Keratinocyte (primary cell): ENCODE results near the gene LYRM7.

ENCODE experiments used
- CTCF ChIP-seq, 3 experiments: IDR thresholded peaks in 1 of 3; conservative IDR thresholded peaks in 1 of 3; optimal IDR thresholded peaks in 1 of 3; 2 replicates in 2 of 3; 3 replicates in 1 of 3; pipeline versions ENCODE3 to v1.5.1; 2011; ENCODE audit warnings: low read length in 3 of 3, mild to moderate bottlenecking in 3 of 3, moderate library complexity in 2 of 3, control low read depth in 1 of 3, inconsistent platforms in 1 of 3; ENCODE audit not compliant: insufficient read depth in 2 of 3; ENCODE audit errors: extremely low read depth in 1 of 3
- EZH2 ChIP-seq: IDR thresholded peaks from one replicate; pipeline ENCODE4 v1.6.1; 2012; ENCODE audit warnings: inconsistent platforms, mild to moderate bottlenecking, low read length, moderate library complexity

- TF ChIP-seq CTCF (optimal IDR thresholded peaks at IDR 0.05 in 1 of 3, IDR thresholded peaks at IDR 0.05 in 1 of 3, conservative IDR thresholded peaks at IDR 0.05 in 1 of 3; ENCODE audit: extremely low read depth in 1 of 3, insufficient read depth in 2 of 3, low read length in 3 of 3), result no peak
- no peak for TF ChIP-seq EZH2
Measured at GRCh38 chr5:131230406-131230805, 59.7 kb downstream of the LYRM7 start.
